ENCODE results near the gene TEX264.
A peak's percentile ranks its signal among the peaks of the same experiment; 100 is the strongest.

The TEX264 gene

DNA sequence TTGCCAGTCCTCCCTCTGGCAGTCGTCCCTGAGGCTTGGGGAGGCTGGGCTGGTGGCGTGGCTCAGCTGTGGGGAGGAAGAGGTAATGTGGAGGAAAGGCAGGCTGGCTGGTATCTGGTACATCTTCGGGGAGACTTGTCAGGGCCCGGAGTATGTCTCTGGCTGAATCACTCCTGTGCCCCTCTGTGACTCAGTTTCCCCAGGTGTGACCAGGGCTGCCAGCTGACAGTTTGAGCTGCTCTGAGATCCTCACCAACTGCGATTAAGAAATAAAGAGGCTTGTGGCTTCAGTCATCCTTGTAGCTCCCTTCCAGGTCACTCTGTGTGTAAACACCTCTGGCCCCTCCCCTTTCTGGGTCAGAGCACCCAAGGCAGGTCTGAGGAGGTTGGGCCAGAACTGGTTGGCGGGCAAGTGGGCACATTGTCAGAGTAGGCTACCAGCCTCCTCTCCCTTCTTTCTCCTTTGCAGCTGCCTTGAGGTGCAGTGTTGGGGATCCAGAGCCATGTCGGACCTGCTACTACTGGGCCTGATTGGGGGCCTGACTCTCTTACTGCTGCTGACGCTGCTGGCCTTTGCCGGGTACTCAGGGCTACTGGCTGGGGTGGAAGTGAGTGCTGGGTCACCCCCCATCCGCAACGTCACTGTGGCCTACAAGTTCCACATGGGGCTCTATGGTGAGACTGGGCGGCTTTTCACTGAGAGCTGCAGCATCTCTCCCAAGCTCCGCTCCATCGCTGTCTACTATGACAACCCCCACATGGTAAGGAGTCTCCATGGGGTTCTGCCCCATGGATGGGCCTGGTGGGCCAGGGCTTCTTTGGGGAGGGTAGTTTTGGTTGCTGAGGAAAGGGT is 3.0 kb downstream of the TEX264 start:
- no peak for DNase-seq (ENCODE audit: low spot score)

GRCh38 chr3:51675201-51675611 is 4.2 kb downstream of the TEX264 start:
- no peak for DNase-seq (ENCODE audit: low spot score)

GRCh38 chr3:51676102-51676640 is 5.1 kb downstream of the TEX264 start:
- DNase-seq (ENCODE audit: low spot score), result no peak

- DNase-seq (ENCODE audit: low spot score), result no peak
These were observed 6.3 kb downstream of the TEX264 start for GRCh38 chr3:51677358-51677757.

DNA sequence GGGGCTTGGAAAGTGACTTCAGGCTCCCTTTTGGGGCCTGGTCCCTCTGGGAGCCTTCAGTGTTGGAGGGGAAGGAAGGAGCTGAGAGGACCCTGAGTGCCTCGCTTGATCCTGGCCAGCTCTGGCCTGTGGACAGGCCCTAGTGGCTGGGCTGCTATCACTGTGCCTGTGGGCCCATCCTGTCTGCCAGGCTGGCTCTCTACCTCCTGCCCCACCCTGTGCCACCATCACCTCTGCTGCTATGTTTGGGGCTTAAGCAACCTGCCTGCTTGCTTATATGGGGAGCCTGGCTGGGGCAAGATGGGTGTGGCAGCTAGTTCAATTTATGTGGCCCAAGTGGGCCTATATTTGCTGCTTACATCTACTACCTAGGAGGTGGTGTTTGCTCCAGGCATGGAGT is 7.1 kb downstream of the TEX264 start:
- no peak for DNase-seq (ENCODE audit: low spot score)

GRCh38 chr3:51678641-51679040 is 7.6 kb downstream of the TEX264 start:
- DNase-seq (ENCODE audit: low spot score), result no peak

- no peak for DNase-seq (ENCODE audit: low spot score)
These were observed 8.3 kb downstream of the TEX264 start for GRCh38 chr3:51679318-51679717.

- DNase-seq (ENCODE audit: low spot score), result no peak
These were observed 8.7 kb downstream of the TEX264 start for GRCh38 chr3:51679777-51680176.

- no peak for DNase-seq (ENCODE audit: low spot score)
These were observed 9.1 kb downstream of the TEX264 start for GRCh38 chr3:51680196-51680595.

GRCh38 chr3:51680663-51681230 is 9.7 kb downstream of the TEX264 start:
- no peak for DNase-seq (ENCODE audit: low spot score)

GRCh38 chr3:51681453-51681852 is 10.4 kb downstream of the TEX264 start:
- DNase-seq (ENCODE audit: low spot score), result no peak

GRCh38 chr3:51682079-51682478 is 11.0 kb downstream of the TEX264 start:
- DNase-seq (ENCODE audit: low spot score), result peak; percentile 79

DNA sequence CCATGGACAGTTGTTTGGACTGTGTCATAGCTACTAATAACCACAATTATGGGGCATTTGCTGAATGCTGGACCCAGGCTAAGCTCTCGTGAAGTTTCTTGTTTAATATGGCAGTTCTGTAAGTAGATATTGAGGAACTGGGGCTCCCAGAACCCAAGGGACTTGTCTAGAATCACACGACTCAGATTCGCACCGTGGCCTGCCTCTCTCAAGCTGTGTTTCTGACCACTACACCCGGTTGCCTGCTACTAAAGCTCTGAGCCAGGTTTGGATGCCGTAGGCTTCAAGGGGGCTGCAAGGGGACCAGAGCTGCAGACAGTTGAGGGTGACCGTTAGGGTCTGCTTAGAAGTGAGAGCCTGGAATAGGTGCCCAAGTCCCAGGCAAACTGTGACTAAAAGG is 11.5 kb downstream of the TEX264 start:
- no peak for DNase-seq (ENCODE audit: low spot score)

DNA sequence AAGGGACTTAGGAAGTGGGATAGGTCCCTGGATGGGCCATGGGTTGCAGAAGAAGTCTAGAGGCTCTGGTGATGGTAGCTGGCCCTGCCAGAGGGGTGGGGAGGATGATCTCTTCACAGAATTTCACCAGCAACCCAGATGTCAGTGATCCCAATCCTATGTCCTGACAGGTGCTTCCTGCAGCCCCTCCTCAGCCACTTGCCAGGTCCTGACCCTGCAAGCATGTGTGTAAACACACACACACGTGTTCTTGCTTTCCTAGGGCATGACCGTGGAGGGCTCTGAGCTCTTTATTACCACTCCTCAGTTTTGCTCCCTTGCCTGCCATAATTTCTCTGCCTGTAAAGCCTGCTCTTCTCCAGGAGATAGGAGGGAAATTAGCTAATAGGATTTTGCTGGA is 12.5 kb downstream of the TEX264 start:
- no peak for DNase-seq (ENCODE audit: low spot score)

DNA sequence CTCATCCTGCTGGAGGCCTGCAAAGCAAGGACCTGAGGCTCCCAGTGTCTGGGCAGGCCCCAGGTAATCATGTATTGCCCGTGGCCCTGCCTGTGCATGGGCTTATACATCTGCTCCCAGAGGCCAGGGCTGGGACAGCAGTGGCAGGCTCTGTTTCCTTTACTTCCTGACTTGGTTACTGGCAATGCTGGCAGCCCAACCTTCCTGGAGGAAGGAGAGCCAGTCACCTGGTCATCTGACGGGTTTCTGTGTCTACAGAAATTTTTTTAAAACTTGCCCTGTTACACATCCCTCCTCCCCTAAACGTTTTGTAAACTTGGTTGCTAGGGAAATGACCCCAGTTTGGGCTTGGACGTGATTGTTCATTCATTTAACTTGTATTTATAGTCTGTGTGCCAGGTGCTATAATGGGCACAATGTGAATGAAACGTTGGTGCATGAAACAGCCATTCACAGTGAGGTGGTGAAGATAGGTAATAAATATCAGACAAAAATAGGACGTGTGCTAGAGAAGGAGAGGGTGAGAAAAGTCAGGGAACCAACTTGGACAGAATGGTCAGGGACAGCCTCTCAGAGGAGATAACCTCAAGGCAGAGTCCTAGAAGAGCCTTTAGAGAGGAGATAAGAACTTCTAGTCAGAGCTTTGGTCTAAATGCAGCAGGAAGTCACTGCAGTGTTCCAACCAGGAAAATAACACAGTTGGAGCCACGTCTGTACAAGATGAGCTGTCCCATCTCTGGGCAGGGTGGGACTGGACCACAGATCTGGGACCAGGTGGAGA is 14.1 kb downstream of the TEX264 start:
- DNase-seq (ENCODE audit: low spot score), result no peak

- no peak for DNase-seq (ENCODE audit: low spot score)
These were observed 15.0 kb downstream of the TEX264 start for GRCh38 chr3:51686056-51686455.

DNA sequence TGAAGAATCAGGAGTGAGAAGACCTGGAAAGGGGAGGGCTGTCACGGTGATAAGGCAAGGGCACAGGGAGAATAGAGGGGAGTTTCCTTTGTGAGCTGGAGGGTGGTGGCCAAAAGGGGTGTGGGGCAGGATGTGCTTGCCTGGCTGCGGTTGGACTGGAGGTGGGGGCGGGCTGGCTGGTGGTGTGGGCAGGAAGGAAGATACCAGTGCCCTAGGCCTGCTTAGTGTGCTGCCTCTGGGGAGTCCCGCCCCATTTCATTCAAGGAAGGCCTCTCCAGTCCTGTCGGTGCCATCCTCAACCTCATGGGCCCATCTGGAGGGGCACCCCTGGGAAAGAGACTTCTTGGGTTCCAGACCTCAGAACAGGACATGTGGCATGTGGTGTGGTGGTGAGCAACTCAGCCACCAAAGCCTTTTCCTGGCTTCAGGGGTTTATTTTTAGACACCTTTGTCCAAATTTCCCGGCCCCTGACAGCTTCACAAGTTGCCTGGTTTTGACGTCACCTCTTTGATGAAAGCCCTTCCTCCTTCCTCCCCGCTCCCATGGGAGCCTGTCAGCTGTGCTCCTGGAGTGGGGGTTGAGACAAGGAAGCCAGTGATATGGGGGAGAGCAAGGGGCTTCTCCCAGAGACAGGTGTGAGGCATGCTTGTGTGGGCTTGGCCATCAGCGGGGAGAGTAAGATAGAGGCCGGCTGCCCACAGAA is 15.6 kb downstream of the TEX264 start:
- no peak for DNase-seq (ENCODE audit: low spot score)

GRCh38 chr3:51687431-51688205 is 16.6 kb downstream of the TEX264 start:
- no peak for DNase-seq (ENCODE audit: low spot score)

DNA sequence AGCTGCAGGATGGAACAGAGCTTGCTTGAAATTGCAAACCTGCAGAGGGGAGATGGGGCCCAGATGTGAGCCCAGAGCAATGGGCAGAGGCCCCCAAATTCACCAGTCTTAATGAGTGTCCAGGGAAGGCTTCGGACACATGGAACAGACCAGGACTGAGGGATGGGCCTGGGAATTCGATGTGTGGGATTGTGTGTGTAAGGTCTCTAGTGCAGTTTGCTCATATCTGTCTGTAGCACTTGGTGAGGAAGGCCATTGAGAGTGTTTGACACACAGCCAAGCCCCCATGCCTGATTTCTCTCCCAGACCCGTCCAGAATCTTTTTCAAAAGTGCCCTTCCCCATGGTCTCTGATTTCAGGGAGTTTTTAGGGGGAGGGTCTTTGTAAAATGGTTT is 17.2 kb downstream of the TEX264 start:
- no peak for DNase-seq (ENCODE audit: low spot score)

DNA sequence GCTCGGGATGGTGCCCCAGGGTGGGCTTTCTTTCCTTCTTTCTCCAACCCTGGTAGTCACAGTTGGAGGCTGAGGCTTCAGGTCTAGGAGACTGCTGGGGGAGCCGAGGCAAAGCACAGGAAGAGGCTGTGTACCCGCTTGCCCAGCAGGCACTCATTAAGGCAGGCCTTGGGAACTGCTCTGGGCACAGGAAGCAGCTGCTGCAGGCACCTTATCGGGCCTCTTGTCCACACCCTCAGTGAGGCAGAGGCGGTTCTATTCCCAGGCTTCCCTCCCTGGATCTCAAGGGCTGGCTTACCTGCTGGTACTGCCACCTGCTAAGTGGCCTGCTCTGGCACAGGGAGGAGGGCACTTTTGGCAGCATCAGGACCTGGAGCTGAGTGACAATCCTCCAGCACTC is 20.0 kb downstream of the TEX264 start:
- no peak for DNase-seq (ENCODE audit: low spot score)

DNA sequence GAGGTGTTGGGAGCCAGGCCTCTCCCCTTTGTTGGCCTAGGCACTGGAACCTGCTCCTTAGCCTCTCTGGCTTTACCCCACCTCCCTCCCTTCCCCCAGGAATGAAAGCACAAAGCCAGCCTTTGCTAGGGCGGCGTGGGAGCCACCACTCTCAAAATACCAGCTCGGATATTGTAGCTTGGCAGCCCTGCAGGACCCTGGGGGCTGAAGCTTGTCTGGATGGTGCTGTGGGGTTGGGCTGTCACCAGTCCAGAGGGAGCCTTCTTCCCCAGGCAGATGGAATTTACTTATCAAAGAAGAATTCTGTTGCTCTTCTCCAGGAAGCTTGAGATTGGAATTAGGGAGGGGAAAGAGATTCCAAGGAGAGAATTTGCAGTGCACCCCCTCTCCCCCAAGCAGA is 20.9 kb downstream of the TEX264 start:
- no peak for DNase-seq (ENCODE audit: low spot score)
